ENCODE measurements around the gene POLR2J2.
A peak's percentile ranks its signal among the peaks of the same experiment; 100 is the strongest.
"Not testable (repeated sequence)": the region's sequence is repeated elsewhere in the genome, so short reads cannot be mapped to it uniquely, and the experiment has no call there.

The POLR2J2 gene

GRCh38 chr7:102667523-102667922 is 3.9 kb downstream of the POLR2J2 start:
- not testable (repeated sequence) for DNase-seq

GRCh38 chr7:102666850-102667249 is 4.6 kb downstream of the POLR2J2 start:
- DNase-seq, result not testable (repeated sequence)

GRCh38 chr7:102664765-102665164 is 6.7 kb downstream of the POLR2J2 start:
- DNase-seq, result not testable (repeated sequence)

- DNase-seq, result not testable (repeated sequence)
Observed at GRCh38 chr7:102649924-102650323, 21.5 kb downstream of the POLR2J2 start, which contains the start of gene SPDYE2B. Gene SPDYE2B, plus strand, starts transcription at chr7:102650319. Its CDS starts 2,030 bp downstream, at chr7:102652349.

GRCh38 chr7:102647813-102648212 is 23.6 kb downstream of the POLR2J2 start:
- not testable (repeated sequence) for DNase-seq

GRCh38 chr7:102643404-102643803 is 28.1 kb downstream of the POLR2J2 start:
- DNase-seq, result not testable (repeated sequence)

- DNase-seq, result not testable (repeated sequence)
Observed at GRCh38 chr7:102642691-102643090, 28.8 kb downstream of the POLR2J2 start, which contains the start of gene UPK3BL1. Gene UPK3BL1, minus strand, starts transcription at chr7:102642791. Its CDS starts 50 bp downstream, at chr7:102642741.

GRCh38 chr7:102638848-102639247 is 32.6 kb downstream of the POLR2J2 start:
- not testable (repeated sequence) for DNase-seq

GRCh38 chr7:102636956-102637355 is 34.5 kb downstream of the POLR2J2 start:
- DNase-seq, result not testable (repeated sequence)

- not testable (repeated sequence) for DNase-seq
Observed at GRCh38 chr7:102635354-102635753, 36.1 kb downstream of the POLR2J2 start.

- not testable (repeated sequence) for DNase-seq
Observed at GRCh38 chr7:102634299-102634698, 37.2 kb downstream of the POLR2J2 start.

GRCh38 chr7:102630622-102631021 is 40.8 kb downstream of the POLR2J2 start:
- DNase-seq, result not testable (repeated sequence)

GRCh38 chr7:102627271-102627904 is 44.1 kb downstream of the POLR2J2 start:
- DNase-seq, result not testable (repeated sequence)

- not testable (repeated sequence) for DNase-seq
Observed at GRCh38 chr7:102618122-102618521, 53.3 kb downstream of the POLR2J2 start.

GRCh38 chr7:102616507-102617125 is 54.8 kb downstream of the POLR2J2 start, which contains the start of gene RASA4:
Gene RASA4, minus strand, starts transcription at chr7:102616756. Its CDS starts 67 bp downstream, at chr7:102616689.
- peak; percentile 49 for DNase-seq
